ENCODE results near the gene TTC39A. TPM values are rescaled to one million over a fixed set of nuclear protein-coding genes. Genes with fewer than 3 reads are reported as not detected.
A peak's percentile ranks its signal among the peaks of the same experiment; 100 is the strongest.

TTC39A gene
- total RNA-seq, result 10 to 100 TPM; 16.6 to 46.8 TPM
- polyA plus RNA-seq, result 10 to 100 TPM; 24.5 to 32.6 TPM
- long read RNA-seq, donor 1, result 0 reads
- long read RNA-seq, donor 2, result 0 reads
- long read RNA-seq, donor 3, result 0 reads
- long read RNA-seq, donor 4, result 0 reads
- long read RNA-seq, donor 5, partial matches to known transcripts, result 0 of 2 reads
- long read RNA-seq, donor 5, other reads (novel, unspliced or antisense), result 0 of 2 reads

DNA sequence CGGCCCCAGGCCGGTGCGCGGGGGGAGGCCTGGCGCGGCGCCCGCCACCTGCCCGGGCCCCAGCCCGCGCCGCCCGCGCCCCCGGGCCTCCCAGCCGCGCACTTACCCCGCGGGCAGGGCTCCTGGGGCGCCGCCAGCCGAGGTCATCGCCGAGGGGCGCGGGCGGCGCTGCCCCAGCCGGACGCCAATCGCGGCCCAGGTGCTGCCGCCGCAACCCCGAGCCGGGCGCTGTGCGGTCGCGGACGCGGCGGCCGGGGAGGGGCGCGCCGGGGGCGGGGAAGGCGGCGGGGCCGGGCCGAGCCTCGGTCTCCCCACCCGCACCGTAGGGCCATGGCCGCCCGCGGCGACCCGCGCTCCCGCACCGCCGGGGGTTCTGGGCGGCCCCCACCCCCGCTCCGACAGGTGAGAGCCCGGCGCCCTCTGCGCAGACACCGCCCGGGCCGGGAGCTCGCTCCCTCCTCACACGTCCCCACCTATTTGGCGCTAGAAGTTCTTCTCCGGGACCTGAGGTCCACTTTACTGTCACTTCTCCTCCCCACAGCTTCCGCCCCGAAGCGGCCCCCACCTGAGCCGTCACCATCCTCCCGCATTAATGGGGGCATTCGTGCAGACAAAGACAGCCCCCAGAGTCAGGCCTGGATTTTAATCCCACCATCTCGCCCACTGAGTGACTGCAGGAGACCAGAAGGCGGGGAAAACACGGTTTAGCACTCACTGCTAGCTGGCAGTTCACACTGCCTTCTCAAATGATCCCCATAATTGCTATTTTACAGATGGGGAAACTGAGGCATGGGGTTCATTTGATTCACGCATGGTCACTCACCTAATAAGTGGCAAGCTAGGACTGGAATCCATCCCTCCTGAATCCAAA, at the start of gene TTC39A:
TTC39A (minus strand) TSS at position 232 of the 871 bp plus-strand sequence; CDS start at position 147, 85 bp downstream.
- DNase-seq, result no peak
- no peak for ATAC-seq (ENCODE audit: insufficient read depth, low FRiP score)
- H3K9me3 ChIP-seq (ENCODE audit: control insufficient read depth in 4 of 4, insufficient read depth in 3 of 4, low read length in 3 of 4), result no peaks in the 10 kb centered on the region
- WGBS, 2 donors, result 3 to 7% methylated on average over 34 to 87 of the region's 87 CpGs
- H3K27me3 ChIP-seq (ENCODE audit: control insufficient read depth in 3 of 3, insufficient read depth in 3 of 3, low read length in 2 of 3), result peaks cover 0 to 16% (median 10%) of the 10 kb centered on the region in 3 donors
- H3K36me3 ChIP-seq (ENCODE audit: control insufficient read depth in 4 of 4, insufficient read depth in 4 of 4, low read length in 4 of 4), result no peaks in the 10 kb centered on the region
- TF ChIP-seq CTCF (IDR thresholded peaks at IDR 0.05; ENCODE audit: control extremely low read depth, extremely low read depth), result no peak
- H3K27ac ChIP-seq (ENCODE audit: low read depth in 1 of 2, low read length in 1 of 2), result peak within 1 kb of the TSS; percentile 47 to 85
- peak within 1 kb of the TSS; percentile 16 to 32 for H3K9ac ChIP-seq (ENCODE audit: insufficient read depth in 1 of 2, low read length in 2 of 2)
- peak within 1 kb of the TSS; percentile 36 for H3K4me3 ChIP-seq
- peaks cover 0 to 12% (median 0%) of the 10 kb centered on the region in 5 donors for H3K4me1 ChIP-seq (ENCODE audit: control insufficient read depth in 5 of 5, insufficient read depth in 5 of 5, low read length in 5 of 5)

GRCh38 chr1:51378871-51379270, 48.5 kb upstream of the TTC39A start:
- H3K4me1 ChIP-seq (ENCODE audit: control insufficient read depth in 5 of 5, insufficient read depth in 5 of 5, low read length in 5 of 5), result no peaks in the 10 kb centered on the region
- 97 to 100% methylated on average over 6 of the region's 6 CpGs for WGBS, 2 donors
- no peaks in the 10 kb centered on the region for H3K27me3 ChIP-seq (ENCODE audit: control insufficient read depth in 3 of 3, insufficient read depth in 3 of 3, low read length in 2 of 3)
- H3K27ac ChIP-seq (ENCODE audit: low read depth in 1 of 2, low read length in 1 of 2), result no peak overlapping the region
- H3K9me3 ChIP-seq (ENCODE audit: control insufficient read depth in 4 of 4, insufficient read depth in 3 of 4, low read length in 3 of 4), result peaks cover 0 to 7% (median 2%) of the 10 kb centered on the region in 4 donors
- DNase-seq, result no peak
- TF ChIP-seq CTCF (IDR thresholded peaks at IDR 0.05; ENCODE audit: control extremely low read depth, extremely low read depth), result no peak
- peaks cover 4 to 14% (median 8%) of the 10 kb centered on the region in 4 donors for H3K36me3 ChIP-seq (ENCODE audit: control insufficient read depth in 4 of 4, insufficient read depth in 4 of 4, low read length in 4 of 4)
- ATAC-seq (ENCODE audit: insufficient read depth, low FRiP score), result no peak
- H3K9ac ChIP-seq (ENCODE audit: insufficient read depth in 1 of 2, low read length in 2 of 2), result no peak overlapping the region
- H3K4me3 ChIP-seq, result no peak overlapping the region

- no peak overlapping the region for H3K27ac ChIP-seq (ENCODE audit: low read depth in 1 of 2, low read length in 1 of 2)
- ATAC-seq (ENCODE audit: insufficient read depth, low FRiP score), result no peak
Observed at GRCh38 chr1:51373898-51374297, 43.5 kb upstream of the TTC39A start.

More at GRCh38 chr1:51373898-51374297, 43.5 kb upstream of the TTC39A start:
- Histone ChIP-seq H3K9me3 (ENCODE audit: control insufficient read depth in 4 of 4, insufficient read depth in 3 of 4, low read length in 3 of 4) (peaks cover 0 to 5% (median under 1%) of the 10 kb centered on the region in 4 donors), H3K36me3 (ENCODE audit: control insufficient read depth in 4 of 4, insufficient read depth in 4 of 4, low read length in 4 of 4) (peaks cover 9 to 12% (median 11%) of the 10 kb centered on the region in 4 donors), H3K9ac (ENCODE audit: insufficient read depth in 1 of 2, low read length in 2 of 2) (no peak overlapping the region), H3K27me3 (ENCODE audit: control insufficient read depth in 3 of 3, insufficient read depth in 3 of 3, low read length in 2 of 3) (no peaks in the 10 kb centered on the region), H3K4me3 (no peak overlapping the region), H3K4me1 (ENCODE audit: control insufficient read depth in 5 of 5, insufficient read depth in 5 of 5, low read length in 5 of 5) (peaks cover 0 to 2% (median 0%) of the 10 kb centered on the region in 5 donors)
- no peak for DNase-seq
- TF ChIP-seq CTCF (IDR thresholded peaks at IDR 0.05; ENCODE audit: control extremely low read depth, extremely low read depth), result no peak
- 97% methylated on average over 3 of the region's 3 CpGs for WGBS, 2 donors
